Activated naive CD8-positive, alpha-beta T cell treated with anti-CD3 and anti-CD28 coated beads for 36 hours (primary cell): ENCODE measurements around the gene ONECUT1. TPM values are rescaled to one million over a fixed set of nuclear protein-coding genes. Genes with fewer than 3 reads are reported as not detected.

Experiments used
- DNase-seq: peaks from one replicate; pipeline ENCODE4 v3.0.0; 2021
- H3K27ac Mint-ChIP-seq: one replicate; pipeline ENCODE4 v1.8.0; 2022; ENCODE audit warnings: mild to moderate bottlenecking, moderate library complexity, mixed read lengths
- H3K27me3 Mint-ChIP-seq: one replicate; pipeline ENCODE4 v1.8.0; 2022; ENCODE audit warnings: mild to moderate bottlenecking, mixed read lengths
- H3K36me3 Mint-ChIP-seq: one replicate; pipeline ENCODE4 v1.8.0; 2021; ENCODE audit warnings: mild to moderate bottlenecking, mixed read lengths
- H3K4me1 Mint-ChIP-seq: one replicate; pipeline ENCODE4 v1.8.0; 2021; ENCODE audit warnings: mixed read lengths
- H3K4me3 Mint-ChIP-seq: one replicate; pipeline ENCODE4 v1.8.0; 2022; ENCODE audit warnings: mild to moderate bottlenecking, moderate library complexity, mixed read lengths
- H3K9me3 Mint-ChIP-seq: one replicate; pipeline ENCODE4 v1.8.0; 2022; ENCODE audit warnings: mixed read lengths
- total RNA-seq, 2 experiments: library from RNA; stranded (reverse); gene quantifications; one replicate each; pipeline ENCODE4 v1.2.3, GENCODE V29; 2021

The ONECUT1 gene
- total RNA-seq, 2 experiments from 2014 or later: not detected

DNA sequence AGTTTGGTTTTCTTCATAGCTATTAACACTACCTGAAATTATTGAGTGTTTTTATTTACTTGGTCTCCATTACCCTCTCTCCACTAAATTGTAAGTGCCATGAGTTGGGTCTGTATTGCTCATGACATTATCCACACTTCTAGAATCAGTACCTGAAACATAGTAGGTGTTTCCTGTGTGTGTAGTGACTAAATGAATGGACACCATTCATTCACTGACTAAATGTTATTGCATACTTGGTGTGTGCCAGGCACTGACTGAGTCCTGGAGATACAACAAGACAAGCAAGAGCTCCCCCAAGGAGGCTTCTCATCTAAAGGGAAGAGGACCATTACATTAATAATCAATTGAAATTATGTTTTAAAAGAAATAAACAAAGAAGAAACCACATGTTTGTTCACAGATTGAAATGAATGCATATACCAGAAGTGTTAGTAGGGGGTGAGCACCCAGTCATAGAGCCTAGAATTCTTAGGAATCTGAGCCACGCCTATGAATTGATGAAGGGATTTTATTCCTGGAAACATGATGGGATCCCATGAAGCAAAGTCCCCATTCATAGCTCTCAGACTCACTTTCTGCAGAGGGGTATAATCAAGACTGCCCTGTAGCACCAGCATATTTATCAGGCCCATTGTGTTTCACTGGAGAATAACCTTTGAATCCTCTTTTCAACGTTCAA is 79.3 kb downstream of the ONECUT1 start:
- Mint-ChIP-seq H3K4me1 (no peaks in the 10 kb centered on the region), H3K27ac (no peak overlapping the region), H3K4me3 (no peak overlapping the region), H3K36me3 (no peaks in the 10 kb centered on the region), H3K27me3 (no peaks in the 10 kb centered on the region), H3K9me3 (no peaks in the 10 kb centered on the region)
- no peak for DNase-seq

- H3K4me1 Mint-ChIP-seq: no peaks in the 10 kb centered on the region
- H3K4me3 Mint-ChIP-seq: no peak overlapping the region
- H3K36me3 Mint-ChIP-seq: no peaks in the 10 kb centered on the region
- H3K27me3 Mint-ChIP-seq: no peaks in the 10 kb centered on the region
- no peaks in the 10 kb centered on the region for H3K9me3 Mint-ChIP-seq
- no peak overlapping the region for H3K27ac Mint-ChIP-seq
- DNase-seq: no peak
Measured at GRCh38 chr15:52710050-52710707, 80.0 kb downstream of the ONECUT1 start.

- no peaks in the 10 kb centered on the region for H3K4me1 Mint-ChIP-seq
- no peak overlapping the region for H3K27ac Mint-ChIP-seq
- H3K9me3 Mint-ChIP-seq: no peaks in the 10 kb centered on the region
- H3K4me3 Mint-ChIP-seq: no peak overlapping the region
- H3K27me3 Mint-ChIP-seq: no peaks in the 10 kb centered on the region
- no peak for DNase-seq
- H3K36me3 Mint-ChIP-seq: no peaks in the 10 kb centered on the region
Measured at GRCh38 chr15:52709187-52709981, 80.8 kb downstream of the ONECUT1 start.

Other genes with a start within 250 kb of the ONECUT1 start
- 100 to 1,000 TPM; 186 to 190 TPM for gene ARPP19, start 221.3 kb downstream of the ONECUT1 start, total RNA-seq
- 1 to 10 TPM; 9.7 to 9.8 TPM for gene ATOSA, start 110.9 kb downstream of the ONECUT1 start, total RNA-seq